Fibroblast of villous mesenchyme (primary cell): ENCODE data around the gene PLEKHF1. TPM values are rescaled to one million over a fixed set of nuclear protein-coding genes. Genes with fewer than 3 reads are reported as not detected.
A peak's percentile ranks its signal among the peaks of the same experiment; 100 is the strongest.
"Not testable (repeated sequence)": the region's sequence is repeated elsewhere in the genome, so short reads cannot be mapped to it uniquely, and the experiment has no call there.

ENCODE experiments used
- DNase-seq: peaks from one replicate; pipeline ENCODE4 v3.0.0-alpha.2; 2010; ENCODE audit warnings: low read depth
- H3K4me3 ChIP-seq: 2 replicates; pipeline ENCODE4 v1.5.1; 2011; ENCODE audit warnings: low read depth, mild to moderate bottlenecking, low read length
- total RNA-seq: library from RNA; depleted of rRNA; stranded (reverse); fragments of >200 nt; gene quantifications from 2 replicates; pipeline ENCODE4 v1.2.3, GENCODE V29; 2012
- TF ChIP-seq, protein P1 (sequence below): IDR thresholded peaks from 2 replicates; pipeline ENCODE4 v1.5.1; 2012; ENCODE audit warnings: low read depth, mild to moderate bottlenecking, low read length; ENCODE audit not compliant: insufficient read depth

PLEKHF1 gene
- total RNA-seq, 1 donor: 9.9 TPM

DNA sequence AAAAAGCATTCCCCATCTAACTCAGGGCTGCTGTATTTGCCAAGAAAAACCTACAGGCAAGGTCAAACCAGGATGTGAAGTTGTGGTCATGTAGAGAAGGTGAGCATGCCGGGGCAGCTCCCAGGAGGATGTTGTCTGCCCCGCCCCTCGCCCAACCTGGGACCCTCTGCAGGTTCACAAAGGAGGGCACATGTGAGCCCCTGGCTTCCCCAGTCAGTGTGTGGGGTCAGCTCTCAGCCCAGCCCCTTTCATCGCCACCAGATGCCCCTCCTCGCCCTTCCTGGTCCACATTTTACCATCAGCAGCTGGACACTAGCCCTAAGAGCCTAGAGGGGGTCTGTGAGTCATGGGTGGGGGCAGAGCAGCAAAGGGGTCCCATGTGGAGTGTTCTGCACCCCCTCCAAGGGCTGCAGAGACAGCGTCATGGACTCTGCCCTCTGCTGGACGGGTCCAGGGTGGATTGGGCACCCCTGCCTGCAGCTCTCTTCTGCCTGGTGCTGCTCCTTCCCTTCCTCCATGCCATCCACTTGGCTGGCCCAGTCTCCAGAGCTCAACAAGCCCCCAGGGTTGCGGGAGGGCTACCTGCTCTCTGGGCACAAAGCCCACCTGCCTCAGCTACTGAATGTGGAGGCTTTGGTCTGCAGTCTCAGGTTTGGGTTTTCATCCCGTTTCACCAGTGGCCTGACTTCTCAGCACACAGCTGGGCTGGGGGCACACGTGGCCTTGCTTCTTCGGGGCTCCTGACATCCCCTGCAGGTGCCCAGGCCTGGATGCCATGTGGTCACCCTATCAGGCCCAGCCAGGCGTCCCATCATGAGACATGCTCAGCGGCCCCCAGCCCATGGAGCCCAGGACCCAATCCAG lies 3.7 kb downstream of the PLEKHF1 start:
- TF ChIP-seq, protein P1, sequence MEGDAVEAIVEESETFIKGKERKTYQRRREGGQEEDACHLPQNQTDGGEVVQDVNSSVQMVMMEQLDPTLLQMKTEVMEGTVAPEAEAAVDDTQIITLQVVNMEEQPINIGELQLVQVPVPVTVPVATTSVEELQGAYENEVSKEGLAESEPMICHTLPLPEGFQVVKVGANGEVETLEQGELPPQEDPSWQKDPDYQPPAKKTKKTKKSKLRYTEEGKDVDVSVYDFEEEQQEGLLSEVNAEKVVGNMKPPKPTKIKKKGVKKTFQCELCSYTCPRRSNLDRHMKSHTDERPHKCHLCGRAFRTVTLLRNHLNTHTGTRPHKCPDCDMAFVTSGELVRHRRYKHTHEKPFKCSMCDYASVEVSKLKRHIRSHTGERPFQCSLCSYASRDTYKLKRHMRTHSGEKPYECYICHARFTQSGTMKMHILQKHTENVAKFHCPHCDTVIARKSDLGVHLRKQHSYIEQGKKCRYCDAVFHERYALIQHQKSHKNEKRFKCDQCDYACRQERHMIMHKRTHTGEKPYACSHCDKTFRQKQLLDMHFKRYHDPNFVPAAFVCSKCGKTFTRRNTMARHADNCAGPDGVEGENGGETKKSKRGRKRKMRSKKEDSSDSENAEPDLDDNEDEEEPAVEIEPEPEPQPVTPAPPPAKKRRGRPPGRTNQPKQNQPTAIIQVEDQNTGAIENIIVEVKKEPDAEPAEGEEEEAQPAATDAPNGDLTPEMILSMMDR: no peak
- no peak for DNase-seq
- H3K4me3 ChIP-seq: no peak overlapping the region

GRCh38 chr19:29670255-29670654 lies 5.0 kb downstream of the PLEKHF1 start:
- no peak overlapping the region for H3K4me3 ChIP-seq
- TF ChIP-seq, protein P1: no peak
- DNase-seq: no peak

DNA sequence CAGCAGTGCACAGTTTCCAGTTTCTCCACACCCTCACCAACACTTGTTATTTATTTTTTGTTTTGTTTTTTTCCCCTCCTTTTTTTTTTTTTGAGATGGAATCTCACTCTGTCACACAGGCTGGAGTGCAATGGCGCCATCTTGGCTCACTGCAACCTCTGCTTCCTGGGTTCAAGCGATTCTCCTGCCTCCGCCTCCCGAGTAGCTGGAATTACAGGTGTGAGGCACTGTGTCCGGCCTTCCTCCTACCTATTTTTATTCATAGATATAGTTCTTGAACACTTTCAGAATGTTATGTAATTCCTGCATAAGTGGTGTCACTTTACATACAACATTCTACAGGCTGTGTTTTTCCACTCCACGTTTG lies 5.7 kb downstream of the PLEKHF1 start:
- DNase-seq: not testable (repeated sequence)

DNA sequence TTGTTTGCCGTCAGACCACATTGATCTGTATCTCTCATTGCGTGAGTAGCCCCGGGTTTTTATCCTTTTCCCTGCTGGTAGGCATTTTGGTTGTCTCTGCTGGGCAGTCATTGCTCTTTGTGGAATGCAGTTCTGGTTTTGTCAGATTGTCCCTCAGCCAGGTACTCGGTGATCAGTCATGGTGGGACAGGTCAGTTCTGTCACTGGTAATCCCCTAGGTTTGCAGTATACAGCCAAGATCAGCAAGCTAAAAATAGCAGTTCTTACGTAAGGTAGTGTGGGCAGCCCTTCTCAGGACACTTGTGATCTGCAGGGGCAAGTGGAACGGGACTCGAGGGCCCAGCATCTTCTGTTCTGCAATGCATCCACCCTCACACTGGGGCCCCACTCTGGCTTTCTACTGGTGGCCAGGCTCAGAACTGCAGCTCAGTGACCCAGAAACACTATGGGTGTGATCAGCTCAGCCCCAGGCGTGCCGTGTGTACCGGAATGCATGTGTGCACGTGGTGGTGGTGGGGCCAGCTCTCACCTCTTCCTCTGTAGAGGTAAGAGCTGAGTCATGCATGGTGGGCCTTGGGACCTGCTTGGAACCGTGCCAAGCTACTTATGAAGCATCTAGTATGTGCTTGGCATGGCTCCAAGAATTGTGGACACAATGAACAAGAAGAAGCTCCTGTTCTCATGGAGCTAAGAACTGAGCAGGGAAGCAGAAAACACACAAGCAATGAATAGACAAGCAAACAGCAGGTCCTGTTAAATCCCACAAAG lies 6.3 kb downstream of the PLEKHF1 start:
- H3K4me3 ChIP-seq: no peak overlapping the region
- TF ChIP-seq, protein P1: peak; percentile 18
- DNase-seq: no peak

More for the DNA sequence above, 5.7 kb downstream of the PLEKHF1 start:
- H3K4me3 ChIP-seq: not testable (repeated sequence)

DNA sequence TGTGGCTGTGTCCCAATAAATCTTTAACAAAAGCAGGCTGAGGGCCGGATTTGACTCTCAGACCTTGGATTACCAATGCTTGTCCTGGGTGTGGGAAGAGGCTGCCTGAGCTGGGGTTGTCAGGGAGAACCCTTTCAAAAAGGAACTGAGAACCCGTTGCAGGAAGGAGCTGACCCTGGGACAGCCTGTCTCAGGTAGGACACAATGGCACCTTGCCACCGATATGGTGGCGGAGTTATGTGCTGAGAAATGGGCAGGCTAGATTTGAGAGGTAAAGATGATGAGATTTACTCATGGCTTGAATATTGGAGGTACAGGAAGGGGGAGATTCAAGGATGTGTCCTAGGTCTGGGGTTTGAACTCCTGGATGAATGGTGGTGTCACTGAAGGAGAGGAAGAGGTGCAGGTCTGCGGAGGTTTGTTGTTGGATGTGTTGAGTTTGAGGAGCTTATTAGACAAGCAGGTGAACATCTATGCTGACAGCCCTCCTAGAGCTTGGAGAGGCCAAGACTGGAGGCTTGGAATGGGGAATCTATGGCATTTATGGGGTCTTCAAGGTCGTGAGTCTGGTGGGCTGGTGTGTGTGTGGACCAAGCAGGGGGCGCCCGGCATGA lies 7.2 kb downstream of the PLEKHF1 start:
- no peak overlapping the region for H3K4me3 ChIP-seq
- TF ChIP-seq, protein P1: no peak
- no peak for DNase-seq

DNA sequence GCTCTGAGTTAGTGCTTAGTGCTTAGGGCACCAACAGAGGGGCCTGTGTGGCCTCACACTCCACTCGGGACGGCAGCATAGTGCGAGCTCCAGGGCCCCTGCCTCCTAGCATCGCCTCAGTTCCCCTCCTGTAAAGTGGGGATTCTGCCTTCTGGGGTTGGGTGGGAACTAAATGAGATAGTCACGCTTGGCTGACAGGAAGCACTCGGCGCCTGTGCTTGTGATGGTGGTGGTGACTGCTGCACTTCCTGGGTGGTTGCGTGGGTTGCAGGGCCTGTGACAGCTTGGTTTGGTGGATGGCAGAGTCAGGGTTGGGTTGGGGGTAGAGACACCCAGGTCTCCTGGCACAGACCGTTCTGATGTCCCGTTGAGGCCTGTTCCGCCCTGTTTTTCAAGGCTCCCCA lies 7.7 kb downstream of the PLEKHF1 start:
- TF ChIP-seq, protein P1: no peak
- H3K4me3 ChIP-seq: no peak overlapping the region
- no peak for DNase-seq
